Endothelial cell (in vitro differentiated cells): Measurements from ENCODE around the gene STH. TPM values are rescaled to one million over a fixed set of nuclear protein-coding genes. Genes with fewer than 3 reads are reported as not detected.

Source experiments
- DNase-seq: peaks from one replicate; pipeline ENCODE4 v3.0.0; 2021; ENCODE audit warnings: low spot score
- H3K27ac Mint-ChIP-seq: one replicate; pipeline ENCODE4 v1.8.0; 2021; ENCODE audit warnings: mixed read lengths, inconsistent platforms; ENCODE audit not compliant: unreplicated experiment
- H3K27me3 Mint-ChIP-seq: one replicate; pipeline ENCODE4 v1.8.0; 2021; ENCODE audit warnings: mild to moderate bottlenecking, moderate library complexity, mixed read lengths, inconsistent platforms; ENCODE audit not compliant: unreplicated experiment
- H3K36me3 Mint-ChIP-seq: one replicate; pipeline ENCODE4 v1.8.0; 2021; ENCODE audit warnings: mild to moderate bottlenecking, low read depth, mixed read lengths, inconsistent platforms; ENCODE audit not compliant: unreplicated experiment
- H3K4me1 Mint-ChIP-seq: one replicate; pipeline ENCODE4 v1.8.0; 2021; ENCODE audit warnings: mild to moderate bottlenecking, mixed read lengths, inconsistent platforms; ENCODE audit not compliant: unreplicated experiment
- H3K4me3 Mint-ChIP-seq: one replicate; pipeline ENCODE4 v1.8.0; 2021; ENCODE audit warnings: mild to moderate bottlenecking, mixed read lengths, inconsistent platforms; ENCODE audit not compliant: unreplicated experiment
- H3K9me3 Mint-ChIP-seq: one replicate; pipeline ENCODE4 v1.8.0; 2021; ENCODE audit warnings: mixed read lengths, inconsistent platforms; ENCODE audit not compliant: unreplicated experiment
- CTCF ChIP-seq: fragments of 200-600 bp; sonication (generic); IDR thresholded peaks from one replicate; pipeline ENCODE4 v1.5.0; 2021; ENCODE audit warnings: antibody characterized with exemption; ENCODE audit not compliant: unreplicated experiment
- total RNA-seq: library from RNA; stranded (reverse); fragmentation: NEBNext Ultra II Directional; extraction: Animal tissue kit (Norgen Biotek cat#: 25700); gene quantifications from one replicate; pipeline ENCODE4 v1.2.1, GENCODE V29; 2021; ENCODE audit not compliant: unreplicated experiment

STH gene
- total RNA-seq, 1 donor from 2014 or later = not detected

GRCh38 chr17:46039592-46040186, 40.6 kb downstream of the STH start:
- Mint-ChIP-seq H3K27ac (no peak overlapping the region), H3K9me3 (no peaks in the 10 kb centered on the region), H3K4me3 (no peak overlapping the region), H3K27me3 (peaks cover 12% of the 10 kb centered on the region), H3K4me1 (peaks cover 23% of the 10 kb centered on the region), H3K36me3 (peaks cover 54% of the 10 kb centered on the region)
- no peak for DNase-seq
- TF ChIP-seq CTCF = no peak

DNA sequence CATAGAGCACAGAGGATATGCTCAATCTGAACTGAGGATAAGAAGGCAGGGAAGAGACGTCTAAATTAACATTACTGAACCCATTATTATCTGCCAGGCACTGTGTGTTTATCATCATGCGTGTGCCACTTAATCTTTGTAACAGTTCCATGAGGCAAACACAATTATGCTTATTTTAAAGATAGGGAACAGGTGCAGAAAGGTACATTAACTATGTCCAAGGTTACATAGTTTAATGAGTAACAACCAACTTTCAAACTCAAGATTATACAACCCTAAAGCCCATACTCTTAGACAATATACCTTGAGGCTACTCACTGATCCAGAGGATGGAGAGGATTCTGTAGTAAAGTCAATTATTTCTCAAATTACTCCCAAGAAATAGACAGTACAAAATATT, 43.2 kb downstream of the STH start:
- Mint-ChIP-seq H3K4me1 (peaks cover 32% of the 10 kb centered on the region), H3K36me3 (peaks cover 42% of the 10 kb centered on the region), H3K9me3 (no peaks in the 10 kb centered on the region), H3K27me3 (peaks cover 10% of the 10 kb centered on the region), H3K27ac (peak overlapping the region; percentile 61), H3K4me3 (no peak overlapping the region)
- DNase-seq = no peak
- no peak for TF ChIP-seq CTCF

- no peak for TF ChIP-seq CTCF
- Mint-ChIP-seq H3K4me1 (peaks cover 32% of the 10 kb centered on the region), H3K36me3 (peaks cover 38% of the 10 kb centered on the region), H3K9me3 (no peaks in the 10 kb centered on the region), H3K27me3 (peaks cover 9% of the 10 kb centered on the region), H3K27ac (peak overlapping the region; percentile 62), H3K4me3 (no peak overlapping the region)
- no peak for DNase-seq
Measured at GRCh38 chr17:46042925-46043324, 43.9 kb downstream of the STH start.

GRCh38 chr17:46043606-46044005, 44.6 kb downstream of the STH start:
- H3K27me3 Mint-ChIP-seq = peaks cover 10% of the 10 kb centered on the region
- no peaks in the 10 kb centered on the region for H3K9me3 Mint-ChIP-seq
- TF ChIP-seq CTCF = no peak
- peaks cover 34% of the 10 kb centered on the region for H3K36me3 Mint-ChIP-seq
- no peak overlapping the region for H3K4me3 Mint-ChIP-seq
- DNase-seq = no peak
- H3K27ac Mint-ChIP-seq = peak overlapping the region; percentile 62
- H3K4me1 Mint-ChIP-seq = peaks cover 32% of the 10 kb centered on the region

GRCh38 chr17:46044286-46044928, 45.4 kb downstream of the STH start:
- Mint-ChIP-seq H3K4me1 (peaks cover 32% of the 10 kb centered on the region), H3K4me3 (peak overlapping the region; percentile 62), H3K36me3 (peaks cover 28% of the 10 kb centered on the region), H3K9me3 (no peaks in the 10 kb centered on the region), H3K27me3 (peaks cover 13% of the 10 kb centered on the region), H3K27ac (peak overlapping the region; percentile 92)
- peak; percentile 57 for DNase-seq
- peak; percentile 59 for TF ChIP-seq CTCF
